Stomach smooth muscle (tissue), 2 donors: Measurements from ENCODE around the gene DST.
"Not testable (repeated sequence)": the region's sequence is repeated elsewhere in the genome, so short reads cannot be mapped to it uniquely, and the experiment has no call there.

Experiments
- H3K27ac ChIP-seq: one replicate; pipeline ENCODE4 v1.7.0; 2013; ENCODE audit warnings: mild to moderate bottlenecking, low read length, inconsistent platforms
- H3K27me3 ChIP-seq, 2 donors: one replicate each; pipeline ENCODE4 v1.7.0; 2013; ENCODE audit warnings: low read length in 2 of 2; ENCODE audit not compliant: insufficient read depth in 2 of 2, control insufficient read depth in 1 of 2
- H3K36me3 ChIP-seq, 2 donors: one replicate each; pipeline ENCODE4 v1.7.0; 2013; ENCODE audit warnings: low read length in 2 of 2; ENCODE audit not compliant: control insufficient read depth in 2 of 2, insufficient read depth in 2 of 2
- H3K4me1 ChIP-seq: one replicate; pipeline ENCODE4 v1.7.0; 2013; ENCODE audit warnings: low read length; ENCODE audit not compliant: control insufficient read depth, insufficient read depth
- H3K4me3 ChIP-seq, 2 donors: one replicate each; pipeline ENCODE4 v1.7.0; 2013; ENCODE audit warnings: low read length in 2 of 2
- H3K9ac ChIP-seq, 2 donors: one replicate each; pipeline ENCODE4 v1.7.0; 2013; ENCODE audit warnings: low read length in 2 of 2, mild to moderate bottlenecking in 1 of 2
- H3K9me3 ChIP-seq, 2 donors: one replicate each; pipeline ENCODE4 v1.7.0; 2013; ENCODE audit warnings: low read length in 2 of 2; ENCODE audit not compliant: control insufficient read depth in 2 of 2
- donor health status: healthy.
- donor health status: Pancreatic carcinoma.

DST gene

DNA sequence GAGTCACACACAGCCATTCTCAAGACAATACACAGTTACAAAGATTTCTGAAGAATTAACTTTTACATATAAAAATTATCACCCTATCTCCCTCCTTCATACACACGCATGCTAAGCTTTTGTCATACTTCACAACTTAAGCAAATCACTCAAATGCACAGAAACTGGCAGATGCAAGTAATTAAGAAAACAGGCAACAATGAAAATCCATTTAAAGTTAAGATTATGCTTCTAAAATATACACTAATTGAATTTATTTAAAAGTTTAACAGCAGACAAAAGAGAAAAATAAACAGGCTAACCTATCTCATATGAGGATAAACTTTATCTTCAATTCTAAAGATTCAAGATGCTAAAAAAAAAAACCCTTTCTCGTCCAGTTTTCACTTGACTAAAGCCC lies 68.4 kb downstream of the DST start:
- H3K27ac ChIP-seq = no peak overlapping the region
- H3K9me3 ChIP-seq = no peaks in the 10 kb centered on the region
- H3K27me3 ChIP-seq = no peaks in the 10 kb centered on the region
- no peak overlapping the region for H3K9ac ChIP-seq
- H3K4me1 ChIP-seq = peaks cover 5% of the 10 kb centered on the region
- H3K4me3 ChIP-seq = no peak overlapping the region
- H3K36me3 ChIP-seq = peaks cover 0 to 6% of the 10 kb centered on the region in 2 donors

DNA sequence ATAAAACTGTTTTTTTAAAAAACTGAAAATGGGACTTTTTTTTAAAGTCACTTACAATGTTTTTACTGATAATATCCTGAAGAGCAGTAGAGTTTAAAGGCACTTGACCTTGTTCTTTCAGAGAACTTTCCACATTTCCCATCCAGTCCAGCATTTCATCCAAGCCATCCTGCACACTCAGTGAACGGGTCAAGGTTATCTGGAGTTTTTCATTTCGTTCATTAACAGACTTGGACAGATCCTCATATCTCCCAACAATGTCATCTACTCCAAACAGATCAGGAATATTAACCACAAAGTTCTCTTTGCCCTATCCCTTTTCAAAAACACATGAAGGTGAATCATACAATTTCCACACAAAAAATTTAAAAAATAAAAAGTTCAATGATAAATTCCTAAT lies 69.1 kb downstream of the DST start:
- H3K9me3 ChIP-seq = no peaks in the 10 kb centered on the region
- H3K36me3 ChIP-seq = peaks cover 0 to 6% of the 10 kb centered on the region in 2 donors
- no peak overlapping the region for H3K27ac ChIP-seq

DNA sequence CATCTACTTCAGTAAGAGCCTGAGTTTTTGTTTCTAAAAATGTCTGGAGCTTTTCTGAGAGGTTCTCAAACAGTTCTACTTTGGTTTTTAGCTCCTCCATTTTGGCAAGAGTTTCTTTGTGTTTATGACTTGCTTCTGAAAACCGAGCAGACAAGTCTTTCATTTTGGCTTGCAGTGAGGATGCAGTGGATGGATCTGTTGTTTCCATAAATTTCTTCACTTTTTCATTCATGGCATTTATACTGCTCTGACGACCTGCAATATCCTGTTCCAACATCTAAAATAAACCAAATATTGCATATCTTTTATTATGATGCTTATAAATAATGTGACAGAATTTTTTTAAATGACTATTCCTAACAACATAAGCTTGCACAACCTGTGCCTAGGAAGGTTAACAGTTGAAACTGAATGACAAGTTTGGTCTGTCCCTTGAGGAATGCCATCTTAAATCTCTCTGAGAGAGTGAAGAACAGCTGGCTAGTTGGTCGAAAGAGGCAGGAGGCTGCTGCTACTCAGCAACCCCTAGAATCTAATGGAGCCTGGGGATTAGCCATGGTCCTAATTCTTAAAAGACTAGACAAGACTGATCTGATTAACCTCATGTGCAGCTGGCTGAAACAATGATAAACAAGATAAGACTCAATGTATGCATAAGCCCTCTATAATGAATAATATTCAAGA lies 69.8 kb downstream of the DST start:
- no peaks in the 10 kb centered on the region for H3K9me3 ChIP-seq
- H3K4me1 ChIP-seq = peaks cover 5% of the 10 kb centered on the region
- H3K27ac ChIP-seq = no peak overlapping the region
- no peak overlapping the region for H3K9ac ChIP-seq
- H3K36me3 ChIP-seq = peaks cover 0 to 3% of the 10 kb centered on the region in 2 donors
- H3K4me3 ChIP-seq = no peak overlapping the region
- no peaks in the 10 kb centered on the region for H3K27me3 ChIP-seq

More for the DNA sequence above, 69.1 kb downstream of the DST start:
- H3K9ac ChIP-seq = no peak overlapping the region
- peaks cover 5% of the 10 kb centered on the region for H3K4me1 ChIP-seq
- H3K4me3 ChIP-seq = no peak overlapping the region
- H3K27me3 ChIP-seq = no peaks in the 10 kb centered on the region

DNA sequence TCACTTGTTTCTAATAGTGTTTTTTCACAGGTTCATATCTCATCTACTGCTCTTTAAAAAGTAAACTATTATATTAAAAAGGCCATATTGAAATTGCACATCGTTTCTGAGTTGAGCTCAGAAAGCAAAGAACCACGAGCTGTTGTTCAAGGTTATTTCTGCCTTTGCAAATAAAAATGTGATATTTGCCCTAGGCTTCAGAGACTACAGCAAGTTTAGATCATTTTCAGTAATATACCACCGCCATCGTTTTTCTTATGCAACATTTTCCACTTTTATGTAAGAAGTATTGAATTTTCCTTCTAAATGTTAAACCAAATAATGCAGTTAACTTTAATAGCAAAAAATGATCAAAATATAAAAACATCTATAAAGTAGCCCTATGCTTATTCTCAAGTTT lies 71.1 kb downstream of the DST start:
- Histone ChIP-seq H3K36me3 (peaks cover 0 to 3% of the 10 kb centered on the region in 2 donors), H3K9ac (no peak overlapping the region), H3K9me3 (no peaks in the 10 kb centered on the region), H3K27me3 (no peaks in the 10 kb centered on the region), H3K4me3 (no peak overlapping the region), H3K27ac (no peak overlapping the region), H3K4me1 (peaks cover 5% of the 10 kb centered on the region)

DNA sequence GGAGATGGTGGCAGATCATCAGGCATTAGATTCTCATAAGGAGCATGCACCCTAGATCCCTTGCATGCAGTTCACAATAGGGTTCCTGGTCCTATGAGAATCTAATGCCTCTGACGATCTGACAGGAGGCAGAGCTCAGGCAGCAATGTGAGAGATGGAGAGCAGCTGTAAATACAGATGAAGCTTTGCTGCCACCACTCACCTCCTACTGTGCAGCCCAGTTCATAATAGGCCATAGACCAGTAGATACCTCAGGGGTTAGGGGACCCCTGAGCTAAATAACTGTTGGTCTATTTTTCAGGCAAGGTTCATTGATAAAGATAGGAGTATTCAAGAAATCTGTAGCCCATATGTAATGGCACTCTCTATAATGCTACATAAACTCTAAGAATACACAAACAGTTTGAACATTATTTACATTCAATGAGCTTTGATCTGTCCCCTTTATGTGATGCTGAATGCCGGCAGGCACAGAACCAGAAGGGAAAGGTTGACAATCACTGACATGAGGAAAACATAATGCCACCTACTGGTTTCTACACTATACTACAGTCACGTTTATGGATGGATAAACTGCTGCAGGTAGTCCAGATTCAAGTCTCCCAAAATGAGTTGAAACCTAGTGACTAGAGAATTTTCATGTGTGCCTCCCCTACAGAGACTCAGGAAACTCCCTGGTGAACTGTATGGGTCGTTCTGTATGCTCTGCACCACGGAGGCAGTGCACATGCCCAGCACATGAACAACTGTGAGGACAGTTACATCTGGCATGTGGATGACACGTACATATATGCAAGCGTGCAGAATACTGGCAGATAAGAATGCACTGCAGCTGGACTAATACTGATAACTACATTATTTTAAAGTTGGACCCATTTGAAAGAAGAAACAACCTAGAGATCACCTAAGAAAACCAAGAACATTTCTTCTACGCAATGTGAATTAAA lies 72.0 kb downstream of the DST start:
- Histone ChIP-seq H3K9me3 (no peaks in the 10 kb centered on the region), H3K27ac (no peak overlapping the region), H3K4me3 (no peak overlapping the region), H3K4me1 (peaks cover 5% of the 10 kb centered on the region), H3K36me3 (peaks cover 3 to 4% of the 10 kb centered on the region in 2 donors), H3K27me3 (no peaks in the 10 kb centered on the region), H3K9ac (no peak overlapping the region)

DNA sequence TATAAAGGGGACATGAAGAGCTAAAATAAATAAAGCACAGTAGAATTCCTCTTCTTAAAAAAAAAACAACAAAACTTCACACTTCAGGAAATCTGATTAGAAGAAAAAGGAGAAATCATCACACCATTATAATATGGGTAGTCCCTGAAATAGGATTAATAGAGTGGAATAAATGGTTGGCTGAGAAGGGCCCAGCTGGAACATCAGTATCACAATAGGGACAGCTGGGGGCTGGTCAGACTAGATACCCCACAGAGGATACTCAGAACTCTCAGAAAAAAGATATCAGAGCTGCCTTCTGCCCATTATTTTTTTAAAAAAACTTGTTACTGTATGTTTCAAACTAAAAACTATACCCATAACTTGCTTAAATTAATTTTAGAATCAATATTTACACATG lies 75.2 kb downstream of the DST start:
- no peak overlapping the region for H3K9ac ChIP-seq
- no peaks in the 10 kb centered on the region for H3K4me1 ChIP-seq
- H3K9me3 ChIP-seq = no peaks in the 10 kb centered on the region
- no peak overlapping the region for H3K27ac ChIP-seq
- no peaks in the 10 kb centered on the region for H3K27me3 ChIP-seq
- no peak overlapping the region for H3K4me3 ChIP-seq
- peaks cover 3 to 5% of the 10 kb centered on the region in 2 donors for H3K36me3 ChIP-seq

DNA sequence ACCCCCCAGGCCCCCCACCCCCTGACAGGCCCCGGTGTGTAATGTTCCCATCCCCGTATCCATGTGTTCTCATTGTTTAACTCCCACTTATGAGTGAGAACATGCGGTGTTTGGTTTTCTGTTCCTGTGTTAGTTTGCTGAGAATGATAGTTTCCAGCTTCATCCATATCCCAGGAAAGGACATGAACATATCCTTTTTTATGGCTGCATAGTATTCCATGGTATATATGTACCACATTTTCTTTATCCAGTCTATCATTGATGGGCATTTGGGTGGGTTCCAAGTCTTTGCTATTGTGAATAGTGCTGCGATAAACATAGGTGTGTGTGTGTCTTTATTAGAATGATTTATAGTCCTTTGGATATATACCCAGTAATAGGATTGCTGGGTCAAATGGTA lies 80.0 kb downstream of the DST start:
- not testable (repeated sequence) for H3K9ac ChIP-seq, H3K4me3 ChIP-seq, H3K27ac ChIP-seq, H3K27me3 ChIP-seq, H3K9me3 ChIP-seq, H3K4me1 ChIP-seq
- peaks cover 5 to 11% of the 10 kb centered on the region in 2 donors for H3K36me3 ChIP-seq

DNA sequence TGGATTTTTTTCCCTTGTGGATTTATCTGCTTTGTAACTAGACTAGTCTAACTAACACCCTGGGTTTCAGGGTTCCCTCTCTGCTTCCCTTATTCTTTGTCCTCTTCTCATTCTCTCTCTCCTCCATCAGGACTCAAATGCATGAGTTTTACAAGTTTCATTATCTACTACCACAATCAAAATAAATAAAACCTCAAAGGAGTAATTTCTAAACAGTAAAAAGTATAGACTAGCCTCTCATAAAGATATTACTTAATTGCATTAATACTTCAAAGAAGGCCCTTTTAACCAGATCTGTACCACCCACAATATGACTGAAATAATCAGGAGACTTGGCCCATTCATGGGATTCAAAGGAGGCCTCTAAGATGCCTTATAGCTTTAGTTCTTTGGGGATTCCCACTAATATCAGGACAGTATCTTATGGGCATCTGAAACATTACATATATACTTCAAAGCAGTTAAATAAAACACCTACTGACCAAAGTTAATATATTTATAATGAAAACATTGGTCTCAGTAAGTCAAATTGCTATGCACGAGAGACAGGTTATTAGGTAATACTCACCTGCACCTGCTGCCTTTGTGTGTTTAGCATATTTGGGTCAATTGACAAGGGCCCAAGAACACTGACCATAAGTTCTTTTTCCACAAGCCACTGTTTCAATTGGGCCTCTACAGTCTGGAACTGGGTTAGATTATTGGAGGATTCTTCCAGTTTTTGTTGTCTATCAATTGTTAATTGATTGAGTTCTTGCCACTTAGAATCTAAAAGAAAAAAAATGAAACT lies 85.7 kb downstream of the DST start:
- no peak overlapping the region for H3K4me3 ChIP-seq
- no peaks in the 10 kb centered on the region for H3K9me3 ChIP-seq
- H3K9ac ChIP-seq = no peak overlapping the region
- H3K27ac ChIP-seq = no peak overlapping the region
- peaks cover 5 to 11% of the 10 kb centered on the region in 2 donors for H3K36me3 ChIP-seq
- no peaks in the 10 kb centered on the region for H3K27me3 ChIP-seq
- H3K4me1 ChIP-seq = peaks cover 13% of the 10 kb centered on the region

DNA sequence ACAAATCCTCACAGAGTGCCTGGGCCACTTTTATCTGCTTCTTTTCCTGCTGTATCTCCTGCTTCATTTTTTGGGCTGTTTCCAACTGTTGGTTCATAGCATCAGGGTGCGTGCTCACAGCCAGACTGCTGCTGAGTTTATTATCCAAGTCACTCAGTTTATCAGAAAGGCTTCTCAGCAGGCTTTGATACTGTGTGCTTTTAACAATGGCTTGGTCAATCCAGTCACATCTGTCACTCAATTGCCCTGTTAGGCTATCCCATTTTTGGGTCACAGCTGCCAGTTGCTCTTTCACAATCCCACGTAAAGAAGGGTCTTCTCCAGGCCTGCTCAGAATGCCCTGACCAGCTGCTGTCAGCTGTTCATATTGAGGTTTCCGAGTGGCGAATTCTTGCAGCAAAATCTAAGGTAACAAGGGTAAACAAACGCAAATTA lies 87.2 kb downstream of the DST start:
- H3K9me3 ChIP-seq = no peaks in the 10 kb centered on the region
- peak overlapping the region; percentile 38 for H3K27ac ChIP-seq
- H3K27me3 ChIP-seq = no peaks in the 10 kb centered on the region
- H3K4me1 ChIP-seq = peaks cover 13% of the 10 kb centered on the region
- H3K4me3 ChIP-seq = no peak overlapping the region
- peaks cover 0 to 5% of the 10 kb centered on the region in 2 donors for H3K36me3 ChIP-seq
- H3K9ac ChIP-seq = no peak overlapping the region
